ENCODE results near the gene KRTAP12-1. TPM values are rescaled to one million over a fixed set of nuclear protein-coding genes. Genes with fewer than 3 reads are reported as not detected.

KRTAP12-1 gene
- total RNA-seq, result not detected in 2 replicates

GRCh38 chr21:44681861-44682579 lies at the start of gene KRTAP12-1:
Gene KRTAP12-1 (minus strand): TSS chr21:44682163. CDS start chr21:44682123, 40 bp downstream.

GRCh38 chr21:44711327-44712202 lies 29.6 kb upstream of the KRTAP12-1 start, which contains the start of gene TSPEAR:
Gene TSPEAR (minus strand): TSS chr21:44711572. CDS start chr21:44711514, 58 bp downstream.

GRCh38 chr21:44697172-44697810 lies 15.3 kb upstream of the KRTAP12-1 start, which contains the start of gene KRTAP10-12:
Gene KRTAP10-12 (plus strand): TSS chr21:44697172. CDS start chr21:44697202, 30 bp downstream.

GRCh38 chr21:44666401-44667320 lies 15.3 kb downstream of the KRTAP12-1 start, which contains the start of gene KRTAP12-2:
Gene KRTAP12-2 (minus strand): TSS chr21:44666927. CDS start chr21:44666886, 41 bp downstream.

GRCh38 chr21:44657635-44658540 lies 24.1 kb downstream of the KRTAP12-1 start, which contains the start of gene KRTAP12-3:
Gene KRTAP12-3 (plus strand): TSS chr21:44657932. CDS start chr21:44657980, 48 bp downstream.

GRCh38 chr21:44654576-44655175 lies 27.3 kb downstream of the KRTAP12-1 start, which contains the start of gene KRTAP12-4:
Gene KRTAP12-4 (minus strand): TSS chr21:44654659. CDS start chr21:44654614, 45 bp downstream.

GRCh38 chr21:44646366-44647221 lies 35.4 kb downstream of the KRTAP12-1 start, which contains the start of gene KRTAP10-11:
Gene KRTAP10-11 (plus strand): TSS chr21:44646414. CDS start chr21:44646459, 45 bp downstream.

GRCh38 chr21:44637018-44637850 lies 44.7 kb downstream of the KRTAP12-1 start, which contains the start of gene KRTAP10-10:
Gene KRTAP10-10 (plus strand): TSS chr21:44637356. CDS start chr21:44637418, 62 bp downstream.

Other genes starting within 250 kb of the KRTAP12-1 start
- 0.78 and 0.89 TPM in 2 replicates for gene LRRC3, start 226.7 kb downstream of the KRTAP12-1 start, total RNA-seq
- not detected in 2 replicates for gene KRTAP10-1, start 142.0 kb downstream of the KRTAP12-1 start, total RNA-seq
- gene KRTAP10-2, start 130.7 kb downstream of the KRTAP12-1 start, total RNA-seq, result not detected in 2 replicates
- not detected in 2 replicates for gene KRTAP10-3, start 123.4 kb downstream of the KRTAP12-1 start, total RNA-seq
- gene KRTAP10-4, start 108.4 kb downstream of the KRTAP12-1 start, total RNA-seq, result not detected in 2 replicates
- not detected in 2 replicates for gene KRTAP10-5, start 101.6 kb downstream of the KRTAP12-1 start, total RNA-seq
- not detected in 2 replicates for gene KRTAP10-6, start 89.7 kb downstream of the KRTAP12-1 start, total RNA-seq
- not detected in 2 replicates for gene KRTAP10-7, start 81.6 kb downstream of the KRTAP12-1 start, total RNA-seq
- not detected in 2 replicates for gene KRTAP10-8, start 70.1 kb downstream of the KRTAP12-1 start, total RNA-seq
- gene KRTAP10-9, start 55.1 kb downstream of the KRTAP12-1 start, total RNA-seq, result not detected in 2 replicates
- not detected in 2 replicates for gene KRTAP10-10, start 44.8 kb downstream of the KRTAP12-1 start, total RNA-seq
- not detected in 2 replicates for gene KRTAP10-11, start 35.7 kb downstream of the KRTAP12-1 start, total RNA-seq
- not detected in 2 replicates for gene KRTAP12-4, start 27.5 kb downstream of the KRTAP12-1 start, total RNA-seq
- not detected in 2 replicates for gene KRTAP12-3, start 24.2 kb downstream of the KRTAP12-1 start, total RNA-seq
- not detected in 2 replicates for gene KRTAP12-2, start 15.2 kb downstream of the KRTAP12-1 start, total RNA-seq
- not detected in 2 replicates for gene KRTAP10-12, start 15.0 kb upstream of the KRTAP12-1 start, total RNA-seq
- gene TSPEAR, start 29.4 kb upstream of the KRTAP12-1 start, total RNA-seq, result not detected in 2 replicates
- gene UBE2G2, start 119.7 kb upstream of the KRTAP12-1 start, total RNA-seq, result 64.4 and 85.2 TPM in 2 replicates
- 65.6 and 93.1 TPM in 2 replicates for gene SUMO3, start 135.9 kb upstream of the KRTAP12-1 start, total RNA-seq
- 377 and 440 TPM in 2 replicates for gene PTTG1IP, start 191.5 kb upstream of the KRTAP12-1 start, total RNA-seq
- 0.28 TPM in 1 of 2 replicates, not detected in the other for gene ITGB2, start 238.7 kb upstream of the KRTAP12-1 start, total RNA-seq